Right cardiac atrium (tissue), 5 donors: Measurements from ENCODE around the gene ARFGEF2. TPM values are rescaled to one million over a fixed set of nuclear protein-coding genes. Genes with fewer than 3 reads are reported as not detected.

ENCODE experiments used
- ATAC-seq, 2 donors: fragments of 200-7000 bp; cut with Tn5 transposase; one replicate each; pipeline versions ENCODE4 v1.8.0 to v1.9.1; 2020; ENCODE audit warnings: moderate library complexity in 2 of 2, mild to moderate bottlenecking in 1 of 2
- DNase-seq, 3 donors: peaks; one replicate each; pipeline ENCODE4 v3.0.0-alpha.2; 2020
- H3K27ac ChIP-seq: one replicate; pipeline ENCODE4 v1.5.1; 2013; ENCODE audit warnings: mild to moderate bottlenecking, low read length, control low read depth, moderate library complexity
- H3K27me3 ChIP-seq: one replicate; pipeline ENCODE4 v1.6.1; 2013; ENCODE audit not compliant: control insufficient read depth, insufficient read depth
- H3K4me1 ChIP-seq: one replicate; pipeline ENCODE4 v1.6.1; 2013; ENCODE audit warnings: low read length; ENCODE audit not compliant: control insufficient read depth, insufficient read depth
- H3K4me3 ChIP-seq: one replicate; pipeline ENCODE4 v1.5.1; 2013; ENCODE audit warnings: low read length, control low read depth
- H3K9me3 ChIP-seq: one replicate; pipeline ENCODE4 v1.6.1; 2013; ENCODE audit warnings: low read length; ENCODE audit not compliant: control insufficient read depth
- WGBS: extraction: QIAGEN DNeasy Blood & Tissue Kit; methylation state at CpG from one replicate; pipeline ENCODE4 v1.1.7; 2013; 5-methylcytosine and 5-hydroxymethylcytosine counted together
- intact Hi-C, 4 donors: fragments of 100-400 bp; cut with DNase I; formaldehyde crosslinking; loops; one replicate each; pipeline versions ENCODE4 v1.11.0 to v1.14.0; 2022 to 2023
- polyA plus RNA-seq: library from polyadenylated mRNA; stranded (reverse); fragments of 200-250 nt; gene quantifications from one replicate; pipeline ENCODE4 v1.2.3, GENCODE V29; 2013
- total RNA-seq, 4 donors: library from RNA; stranded (reverse); fragmentation: NEBNext Ultra II Directional; extraction: Animal tissue kit (Norgen Biotek cat#: 25700); gene quantifications; one replicate each; pipeline ENCODE4 v1.2.1, GENCODE V29; 2021
- donor health status: healthy with polysubstance abuse.
- donor health status: DM: no; HTN: yes; CAD: no.
- donor health status: DM: no; HTN: no; CAD: no.
- donor health status: DM: no; HTN: yes; CAD: no; lungs with severe emphysema.
- donor health status: DM: yes; HTN: yes; CAD: no.

Gene ARFGEF2
- total and polyA plus RNA-seq, 5 donors, result 10.8 to 44.1 (median 38.0) TPM

GRCh38 chr20:48942730-48943129 is 21.2 kb downstream of the ARFGEF2 start:
- DNase-seq (no peak), ATAC-seq (no peak)
- no peaks in the 10 kb centered on the region for H3K27me3 ChIP-seq
- 52% methylated on average over 2 of the region's 2 CpGs for WGBS
- H3K4me1 ChIP-seq, result peaks cover 11% of the 10 kb centered on the region
- peak overlapping the region; percentile 51 for H3K27ac ChIP-seq
- no peaks in the 10 kb centered on the region for H3K9me3 ChIP-seq
- intact Hi-C loops, result no loop called here
- no peak overlapping the region for H3K4me3 ChIP-seq

GRCh38 chr20:48944663-48945297 is 23.3 kb downstream of the ARFGEF2 start:
- no peak for ATAC-seq
- peaks cover 12% of the 10 kb centered on the region for H3K4me1 ChIP-seq
- intact Hi-C loops, result no loop called here

DNA sequence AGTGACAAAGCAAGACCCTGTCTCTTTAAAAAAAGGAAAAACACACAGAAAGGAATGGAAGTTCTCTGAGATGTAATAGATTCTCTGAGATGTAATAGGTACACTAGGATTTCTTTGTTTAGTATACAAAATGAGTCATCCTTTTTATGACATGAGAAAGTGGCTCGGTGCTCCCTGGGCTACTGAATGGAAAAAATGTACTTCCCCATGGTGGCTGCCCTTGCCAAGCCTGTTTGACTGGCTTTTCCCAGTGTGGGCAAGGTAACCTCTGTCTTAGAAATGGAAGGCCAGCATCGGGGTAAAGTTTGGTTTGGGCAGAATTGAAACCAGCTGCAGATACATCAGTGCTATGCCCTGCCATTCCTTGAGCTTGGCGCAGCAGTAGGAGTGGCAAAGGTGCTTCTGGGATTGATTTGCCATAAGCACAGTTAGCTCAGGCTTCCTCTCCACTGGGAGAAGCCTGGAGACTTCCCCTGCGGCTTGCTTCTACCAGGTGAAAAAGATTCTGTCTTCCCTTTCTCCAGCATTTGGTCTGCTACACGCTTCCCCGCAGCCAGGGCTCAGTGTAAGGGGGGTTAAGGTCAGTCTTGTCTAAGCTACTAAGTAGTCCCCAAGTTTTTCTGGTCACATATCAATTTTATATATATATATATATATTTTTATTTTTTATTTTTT is 24.5 kb downstream of the ARFGEF2 start:
- Histone ChIP-seq H3K27me3 (no peaks in the 10 kb centered on the region), H3K9me3 (no peaks in the 10 kb centered on the region), H3K27ac (no peak overlapping the region), H3K4me3 (no peak overlapping the region), H3K4me1 (peaks cover 12% of the 10 kb centered on the region)
- WGBS, result 91% methylated on average over 6 of the region's 6 CpGs
- DNase-seq (no peak), ATAC-seq (no peak)
- intact Hi-C loops, result no loop called here

More at GRCh38 chr20:48944663-48945297, 23.3 kb downstream of the ARFGEF2 start:
- Histone ChIP-seq H3K9me3 (no peaks in the 10 kb centered on the region), H3K4me3 (no peak overlapping the region), H3K27ac (no peak overlapping the region), H3K27me3 (no peaks in the 10 kb centered on the region)
- 87% methylated on average over 3 of the region's 3 CpGs for WGBS
- no peak for DNase-seq

GRCh38 chr20:48948612-48949011 is 27.1 kb downstream of the ARFGEF2 start:
- H3K9me3 ChIP-seq, result no peaks in the 10 kb centered on the region
- H3K4me1 ChIP-seq, result peaks cover 5% of the 10 kb centered on the region
- H3K4me3 ChIP-seq, result no peak overlapping the region
- DNase-seq (no peak), ATAC-seq (peak in 1 of 2 donors; percentile 22)
- intact Hi-C loops, result no loop called here
- WGBS, result 86% methylated on average over 6 of the region's 6 CpGs
- no peaks in the 10 kb centered on the region for H3K27me3 ChIP-seq
- no peak overlapping the region for H3K27ac ChIP-seq

DNA sequence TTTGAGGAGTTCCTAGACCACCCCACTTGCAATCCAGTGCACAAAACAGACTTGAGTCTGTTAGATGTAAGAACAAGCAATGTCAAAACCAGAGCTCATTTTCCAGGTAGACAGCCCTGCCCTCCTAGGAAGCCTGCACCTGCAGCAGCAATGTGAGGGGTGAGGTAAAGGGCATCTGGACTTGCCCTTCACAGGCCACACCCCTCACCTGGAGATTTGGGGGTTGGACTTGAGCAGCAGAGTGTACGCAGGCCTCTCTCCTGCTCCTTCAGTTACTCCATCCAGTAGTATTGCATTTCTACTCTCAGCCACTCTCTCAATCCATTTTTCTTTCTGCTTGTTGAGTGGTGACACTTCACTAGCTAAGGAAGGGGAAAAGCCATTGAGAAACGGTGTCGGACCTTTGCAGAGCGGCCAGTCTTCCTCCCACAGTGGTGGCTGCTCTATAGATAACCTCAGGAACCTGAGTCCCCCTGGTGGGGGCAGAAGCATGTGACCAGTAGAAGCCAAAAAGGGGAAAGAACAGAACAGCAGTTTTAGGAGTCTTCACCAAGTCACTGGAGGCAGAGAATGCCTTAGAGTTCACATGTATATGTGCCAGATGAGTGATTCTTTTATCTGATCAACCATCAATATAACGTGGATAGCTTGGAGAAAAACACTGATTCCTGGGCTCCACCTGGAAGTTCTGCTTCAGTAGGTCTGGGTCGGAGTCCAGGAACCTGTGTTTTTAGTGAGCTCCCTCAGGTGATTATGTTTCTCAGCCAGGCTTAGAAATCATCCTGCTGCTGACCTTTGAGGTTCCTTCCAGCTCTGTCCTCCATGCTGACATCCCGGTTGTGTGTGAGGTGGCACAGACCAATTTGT is 28.0 kb downstream of the ARFGEF2 start:
- Histone ChIP-seq H3K27me3 (no peaks in the 10 kb centered on the region), H3K9me3 (no peaks in the 10 kb centered on the region), H3K4me3 (no peak overlapping the region), H3K4me1 (peaks cover 5% of the 10 kb centered on the region), H3K27ac (no peak overlapping the region)
- ATAC-seq (no peak), DNase-seq (no peak)
- WGBS, result 65% methylated on average over 7 of the region's 7 CpGs
- intact Hi-C loops, result no loop called here

GRCh38 chr20:48951041-48951440 is 29.5 kb downstream of the ARFGEF2 start:
- no peak overlapping the region for H3K4me3 ChIP-seq
- H3K4me1 ChIP-seq, result peaks cover 5% of the 10 kb centered on the region
- H3K27me3 ChIP-seq, result no peaks in the 10 kb centered on the region
- ATAC-seq, result no peak
- intact Hi-C loops, result no loop called here
- DNase-seq, result no peak
- WGBS, result 83% methylated on average over 10 of the region's 10 CpGs
- no peaks in the 10 kb centered on the region for H3K9me3 ChIP-seq
- H3K27ac ChIP-seq, result no peak overlapping the region

- H3K4me1 ChIP-seq, result peaks cover 5% of the 10 kb centered on the region
- WGBS, result 76% methylated on average over 4 of the region's 4 CpGs
- no peak overlapping the region for H3K27ac ChIP-seq
- no peaks in the 10 kb centered on the region for H3K27me3 ChIP-seq
- no peaks in the 10 kb centered on the region for H3K9me3 ChIP-seq
- no peak overlapping the region for H3K4me3 ChIP-seq
- DNase-seq, result no peak
- intact Hi-C loops, result no loop called here
- no peak for ATAC-seq
These were observed 30.1 kb downstream of the ARFGEF2 start for GRCh38 chr20:48951646-48952045.

GRCh38 chr20:48952656-48953055 is 31.1 kb downstream of the ARFGEF2 start:
- Histone ChIP-seq H3K27ac (peak overlapping the region; percentile 45), H3K4me3 (no peak overlapping the region), H3K27me3 (no peaks in the 10 kb centered on the region), H3K4me1 (peaks cover 5% of the 10 kb centered on the region), H3K9me3 (no peaks in the 10 kb centered on the region)
- intact Hi-C loops, result no loop called here
- ATAC-seq, result no peak
- no peak for DNase-seq
- WGBS, result 65% methylated on average over 6 of the region's 6 CpGs

GRCh38 chr20:48953653-48954052 is 32.1 kb downstream of the ARFGEF2 start:
- Histone ChIP-seq H3K27ac (peak overlapping the region; percentile 11), H3K9me3 (no peaks in the 10 kb centered on the region), H3K4me3 (no peak overlapping the region), H3K4me1 (peaks cover 5% of the 10 kb centered on the region), H3K27me3 (no peaks in the 10 kb centered on the region)
- intact Hi-C loops, result no loop called here
- DNase-seq, result no peak
- ATAC-seq, result peak in 1 of 2 donors; percentile 32
- WGBS, result 55% methylated on average over 6 of the region's 6 CpGs

DNA sequence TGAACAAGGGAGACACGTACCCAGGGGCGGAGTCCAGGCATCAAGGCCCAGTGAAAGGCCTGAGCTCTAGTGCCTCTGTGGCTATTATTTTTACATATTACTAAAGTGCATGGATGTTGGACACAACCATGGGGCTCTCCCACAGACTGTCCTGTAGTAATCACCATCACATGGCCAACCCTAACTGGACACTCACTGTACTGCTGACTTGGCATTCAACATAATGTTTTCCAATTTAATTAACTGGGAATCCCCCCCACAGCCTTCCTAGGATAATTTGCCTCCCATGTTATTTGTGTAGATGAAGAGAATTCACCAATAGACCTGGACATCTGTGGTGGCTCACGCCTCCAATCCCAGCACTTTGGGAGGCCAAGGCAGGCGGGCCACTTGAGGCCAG is 34.5 kb downstream of the ARFGEF2 start:
- intact Hi-C loops, result no loop called here
- Histone ChIP-seq H3K9me3 (no peaks in the 10 kb centered on the region), H3K4me1 (peaks cover 2% of the 10 kb centered on the region), H3K27me3 (no peaks in the 10 kb centered on the region), H3K27ac (no peak overlapping the region), H3K4me3 (no peak overlapping the region)
- ATAC-seq (no peak), DNase-seq (no peak)
- 98% methylated on average over 4 of the region's 4 CpGs for WGBS

GRCh38 chr20:48957053-48957481 is 35.6 kb downstream of the ARFGEF2 start:
- intact Hi-C loops, result no loop called here
- peak overlapping the region; percentile 72 for H3K27ac ChIP-seq
- peak; percentile 63 to 84 for ATAC-seq
- no peaks in the 10 kb centered on the region for H3K27me3 ChIP-seq
- peaks cover 2% of the 10 kb centered on the region for H3K4me1 ChIP-seq
- WGBS, result 16% methylated on average over 2 of the region's 2 CpGs
- no peaks in the 10 kb centered on the region for H3K9me3 ChIP-seq
- no peak for DNase-seq
- H3K4me3 ChIP-seq, result no peak overlapping the region
